ENCODE results near the gene ATG4A.

Gene ATG4A

GRCh38 chrX:108091264-108091877 lies at the start of gene ATG4A, which contains the start of gene PSMD10:
Gene ATG4A (plus strand): TSS chrX:108091778. CDS start chrX:108091827, 49 bp downstream.
Gene PSMD10 (minus strand): TSS chrX:108091542. CDS start chrX:108091520, 22 bp downstream.
- no peaks in the 10 kb centered on the region for H3K9me3 ChIP-seq (ENCODE audit: insufficient read depth, low read depth, low read length)
- H3K36me3 ChIP-seq (ENCODE audit: insufficient read depth, low read depth, low read length), result peaks cover 12% of the 10 kb centered on the region
- H3K27ac ChIP-seq (ENCODE audit: low read length), result peak within 1 kb of the TSS; percentile 18
- peak within 1 kb of the TSS; percentile 92 for H3K9ac ChIP-seq (ENCODE audit: low read depth, low read length)
- no peaks in the 10 kb centered on the region for H3K4me1 ChIP-seq (ENCODE audit: insufficient read depth, low read length)
- no peaks in the 10 kb centered on the region for H3K27me3 ChIP-seq (ENCODE audit: insufficient read depth, low read length)
- peak within 1 kb of the TSS; percentile 94 for H3K4me3 ChIP-seq (ENCODE audit: low read length)

GRCh38 chrX:108044554-108045256 lies 46.9 kb upstream of the ATG4A start, which contains the start of gene VSIG1:
Gene VSIG1 (plus strand): TSS chrX:108045065. CDS start chrX:108045131, 66 bp downstream.
- no peaks in the 10 kb centered on the region for H3K27me3 ChIP-seq (ENCODE audit: insufficient read depth, low read length)
- H3K9ac ChIP-seq (ENCODE audit: low read depth, low read length), result no peak within 1 kb of the TSS
- no peak within 1 kb of the TSS for H3K27ac ChIP-seq (ENCODE audit: low read length)
- H3K9me3 ChIP-seq (ENCODE audit: insufficient read depth, low read depth, low read length), result no peaks in the 10 kb centered on the region
- no peak within 1 kb of the TSS for H3K4me3 ChIP-seq (ENCODE audit: low read length)
- H3K36me3 ChIP-seq (ENCODE audit: insufficient read depth, low read depth, low read length), result no peaks in the 10 kb centered on the region
- no peaks in the 10 kb centered on the region for H3K4me1 ChIP-seq (ENCODE audit: insufficient read depth, low read length)

GRCh38 chrX:108049649-108050048 lies 41.9 kb upstream of the ATG4A start:
- Histone ChIP-seq H3K4me1 (ENCODE audit: insufficient read depth, low read length) (no peaks in the 10 kb centered on the region), H3K27ac (ENCODE audit: low read length) (no peak overlapping the region), H3K36me3 (ENCODE audit: insufficient read depth, low read depth, low read length) (no peaks in the 10 kb centered on the region), H3K4me3 (ENCODE audit: low read length) (no peak overlapping the region), H3K27me3 (ENCODE audit: insufficient read depth, low read length) (no peaks in the 10 kb centered on the region), H3K9me3 (ENCODE audit: insufficient read depth, low read depth, low read length) (no peaks in the 10 kb centered on the region), H3K9ac (ENCODE audit: low read depth, low read length) (no peak overlapping the region)

GRCh38 chrX:108053218-108053617 lies 38.4 kb upstream of the ATG4A start:
- H3K4me3 ChIP-seq (ENCODE audit: low read length), result no peak overlapping the region
- no peaks in the 10 kb centered on the region for H3K27me3 ChIP-seq (ENCODE audit: insufficient read depth, low read length)
- no peaks in the 10 kb centered on the region for H3K4me1 ChIP-seq (ENCODE audit: insufficient read depth, low read length)
- no peak overlapping the region for H3K27ac ChIP-seq (ENCODE audit: low read length)
- no peaks in the 10 kb centered on the region for H3K9me3 ChIP-seq (ENCODE audit: insufficient read depth, low read depth, low read length)
- H3K36me3 ChIP-seq (ENCODE audit: insufficient read depth, low read depth, low read length), result no peaks in the 10 kb centered on the region
- H3K9ac ChIP-seq (ENCODE audit: low read depth, low read length), result no peak overlapping the region

- Histone ChIP-seq H3K27me3 (ENCODE audit: insufficient read depth, low read length) (no peaks in the 10 kb centered on the region), H3K4me3 (ENCODE audit: low read length) (no peak overlapping the region), H3K9me3 (ENCODE audit: insufficient read depth, low read depth, low read length) (no peaks in the 10 kb centered on the region), H3K9ac (ENCODE audit: low read depth, low read length) (no peak overlapping the region), H3K4me1 (ENCODE audit: insufficient read depth, low read length) (no peaks in the 10 kb centered on the region), H3K36me3 (ENCODE audit: insufficient read depth, low read depth, low read length) (no peaks in the 10 kb centered on the region), H3K27ac (ENCODE audit: low read length) (no peak overlapping the region)
Observed at GRCh38 chrX:108055546-108055945, 36.0 kb upstream of the ATG4A start.

GRCh38 chrX:108059801-108060200 lies 31.8 kb upstream of the ATG4A start:
- Histone ChIP-seq H3K9ac (ENCODE audit: low read depth, low read length) (no peak overlapping the region), H3K4me3 (ENCODE audit: low read length) (no peak overlapping the region), H3K9me3 (ENCODE audit: insufficient read depth, low read depth, low read length) (no peaks in the 10 kb centered on the region), H3K27me3 (ENCODE audit: insufficient read depth, low read length) (no peaks in the 10 kb centered on the region), H3K4me1 (ENCODE audit: insufficient read depth, low read length) (no peaks in the 10 kb centered on the region), H3K27ac (ENCODE audit: low read length) (no peak overlapping the region), H3K36me3 (ENCODE audit: insufficient read depth, low read depth, low read length) (no peaks in the 10 kb centered on the region)

- H3K36me3 ChIP-seq (ENCODE audit: insufficient read depth, low read depth, low read length), result no peaks in the 10 kb centered on the region
- H3K4me3 ChIP-seq (ENCODE audit: low read length), result no peak overlapping the region
- H3K27ac ChIP-seq (ENCODE audit: low read length), result no peak overlapping the region
- no peaks in the 10 kb centered on the region for H3K27me3 ChIP-seq (ENCODE audit: insufficient read depth, low read length)
- H3K4me1 ChIP-seq (ENCODE audit: insufficient read depth, low read length), result no peaks in the 10 kb centered on the region
- no peak overlapping the region for H3K9ac ChIP-seq (ENCODE audit: low read depth, low read length)
- H3K9me3 ChIP-seq (ENCODE audit: insufficient read depth, low read depth, low read length), result no peaks in the 10 kb centered on the region
Observed at GRCh38 chrX:108064001-108064400, 27.6 kb upstream of the ATG4A start.

GRCh38 chrX:108064613-108065012 lies 27.0 kb upstream of the ATG4A start:
- Histone ChIP-seq H3K36me3 (ENCODE audit: insufficient read depth, low read depth, low read length) (no peaks in the 10 kb centered on the region), H3K27me3 (ENCODE audit: insufficient read depth, low read length) (no peaks in the 10 kb centered on the region)

GRCh38 chrX:108068121-108068520 lies 23.5 kb upstream of the ATG4A start:
- Histone ChIP-seq H3K27me3 (ENCODE audit: insufficient read depth, low read length) (no peaks in the 10 kb centered on the region), H3K9ac (ENCODE audit: low read depth, low read length) (no peak overlapping the region), H3K27ac (ENCODE audit: low read length) (no peak overlapping the region)

More at GRCh38 chrX:108064613-108065012, 27.0 kb upstream of the ATG4A start:
- Histone ChIP-seq H3K9ac (ENCODE audit: low read depth, low read length) (no peak overlapping the region), H3K27ac (ENCODE audit: low read length) (no peak overlapping the region), H3K4me1 (ENCODE audit: insufficient read depth, low read length) (no peaks in the 10 kb centered on the region), H3K4me3 (ENCODE audit: low read length) (no peak overlapping the region), H3K9me3 (ENCODE audit: insufficient read depth, low read depth, low read length) (no peaks in the 10 kb centered on the region)

GRCh38 chrX:108070891-108071290 lies 20.7 kb upstream of the ATG4A start:
- H3K4me3 ChIP-seq (ENCODE audit: low read length), result no peak overlapping the region
- no peaks in the 10 kb centered on the region for H3K36me3 ChIP-seq (ENCODE audit: insufficient read depth, low read depth, low read length)
- H3K27me3 ChIP-seq (ENCODE audit: insufficient read depth, low read length), result no peaks in the 10 kb centered on the region
- H3K27ac ChIP-seq (ENCODE audit: low read length), result no peak overlapping the region
- H3K9ac ChIP-seq (ENCODE audit: low read depth, low read length), result no peak overlapping the region
- H3K9me3 ChIP-seq (ENCODE audit: insufficient read depth, low read depth, low read length), result no peaks in the 10 kb centered on the region
- H3K4me1 ChIP-seq (ENCODE audit: insufficient read depth, low read length), result no peaks in the 10 kb centered on the region

More at GRCh38 chrX:108068121-108068520, 23.5 kb upstream of the ATG4A start:
- Histone ChIP-seq H3K9me3 (ENCODE audit: insufficient read depth, low read depth, low read length) (no peaks in the 10 kb centered on the region), H3K36me3 (ENCODE audit: insufficient read depth, low read depth, low read length) (no peaks in the 10 kb centered on the region), H3K4me3 (ENCODE audit: low read length) (no peak overlapping the region), H3K4me1 (ENCODE audit: insufficient read depth, low read length) (no peaks in the 10 kb centered on the region)

GRCh38 chrX:108071578-108071977 lies 20.0 kb upstream of the ATG4A start:
- Histone ChIP-seq H3K36me3 (ENCODE audit: insufficient read depth, low read depth, low read length) (no peaks in the 10 kb centered on the region), H3K27ac (ENCODE audit: low read length) (no peak overlapping the region), H3K27me3 (ENCODE audit: insufficient read depth, low read length) (no peaks in the 10 kb centered on the region), H3K4me1 (ENCODE audit: insufficient read depth, low read length) (no peaks in the 10 kb centered on the region), H3K9ac (ENCODE audit: low read depth, low read length) (no peak overlapping the region), H3K4me3 (ENCODE audit: low read length) (no peak overlapping the region), H3K9me3 (ENCODE audit: insufficient read depth, low read depth, low read length) (no peaks in the 10 kb centered on the region)

- Histone ChIP-seq H3K27ac (ENCODE audit: low read length) (no peak overlapping the region), H3K27me3 (ENCODE audit: insufficient read depth, low read length) (no peaks in the 10 kb centered on the region), H3K9me3 (ENCODE audit: insufficient read depth, low read depth, low read length) (no peaks in the 10 kb centered on the region), H3K4me1 (ENCODE audit: insufficient read depth, low read length) (no peaks in the 10 kb centered on the region), H3K36me3 (ENCODE audit: insufficient read depth, low read depth, low read length) (no peaks in the 10 kb centered on the region), H3K4me3 (ENCODE audit: low read length) (no peak overlapping the region), H3K9ac (ENCODE audit: low read depth, low read length) (no peak overlapping the region)
Observed at GRCh38 chrX:108072746-108073145, 18.8 kb upstream of the ATG4A start.
